ENCODE data around the gene MRPL38.
A peak's percentile ranks its signal among the peaks of the same experiment; 100 is the strongest.

Gene MRPL38

GRCh38 chr17:75906143-75906884 lies 1.6 kb upstream of the MRPL38 start:
- H3K4me1 ChIP-seq (ENCODE audit: control insufficient read depth, insufficient read depth, low read length) = 0 out of 2 replicates have a peak, but pooled peaks cover 3% of the 10 kb centered on the region
- no peak overlapping the region for H3K4me3 ChIP-seq (ENCODE audit: low read depth, low read length)
- no peak overlapping the region for H3K27ac ChIP-seq (ENCODE audit: low read depth, low read length)
- no peak overlapping the region for H3K9ac ChIP-seq (ENCODE audit: low read length)
- no peaks in the 10 kb centered on the region for H3K27me3 ChIP-seq (ENCODE audit: control insufficient read depth, insufficient read depth, low read length)
- H3K36me3 ChIP-seq (ENCODE audit: control insufficient read depth, insufficient read depth, low read length) = peaks cover 20% of the 10 kb centered on the region
- H3K9me3 ChIP-seq (ENCODE audit: control insufficient read depth, insufficient read depth, low read depth, low read length) = no peaks in the 10 kb centered on the region

GRCh38 chr17:75902406-75902805 lies 2.3 kb downstream of the MRPL38 start:
- H3K9ac ChIP-seq (ENCODE audit: low read length) = no peak overlapping the region
- H3K4me1 ChIP-seq (ENCODE audit: control insufficient read depth, insufficient read depth, low read length) = peaks cover 5% of the 10 kb centered on the region
- H3K27ac ChIP-seq (ENCODE audit: low read depth, low read length) = no peak overlapping the region
- H3K9me3 ChIP-seq (ENCODE audit: control insufficient read depth, insufficient read depth, low read depth, low read length) = no peaks in the 10 kb centered on the region
- no peak overlapping the region for H3K4me3 ChIP-seq (ENCODE audit: low read depth, low read length)
- H3K27me3 ChIP-seq (ENCODE audit: control insufficient read depth, insufficient read depth, low read length) = no peaks in the 10 kb centered on the region
- peaks cover 46% of the 10 kb centered on the region for H3K36me3 ChIP-seq (ENCODE audit: control insufficient read depth, insufficient read depth, low read length)

DNA sequence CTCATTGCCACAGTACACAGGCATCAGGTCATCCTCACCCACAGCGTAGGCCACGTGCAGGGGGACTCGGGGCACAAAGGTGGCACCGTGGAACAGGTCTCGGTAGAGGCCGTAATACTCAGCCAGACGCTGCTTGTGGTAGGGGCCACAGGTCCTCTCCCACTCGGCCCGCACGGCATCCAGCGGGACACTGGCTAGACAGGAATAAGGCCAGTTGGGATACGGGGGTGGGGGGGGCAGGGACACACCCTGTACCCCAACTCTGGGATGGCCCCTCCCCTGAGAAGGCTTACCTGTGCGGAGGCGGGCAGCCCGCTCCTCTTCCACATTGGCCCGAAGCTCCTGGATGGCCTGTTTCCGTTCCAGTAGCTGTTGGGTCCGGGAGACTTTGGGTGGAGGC lies 3.0 kb downstream of the MRPL38 start:
- no peak overlapping the region for H3K4me3 ChIP-seq (ENCODE audit: low read depth, low read length)
- H3K9ac ChIP-seq (ENCODE audit: low read length) = no peak overlapping the region
- peaks cover 10% of the 10 kb centered on the region for H3K4me1 ChIP-seq (ENCODE audit: control insufficient read depth, insufficient read depth, low read length)
- H3K36me3 ChIP-seq (ENCODE audit: control insufficient read depth, insufficient read depth, low read length) = peaks cover 46% of the 10 kb centered on the region
- no peaks in the 10 kb centered on the region for H3K27me3 ChIP-seq (ENCODE audit: control insufficient read depth, insufficient read depth, low read length)
- H3K27ac ChIP-seq (ENCODE audit: low read depth, low read length) = no peak overlapping the region
- no peaks in the 10 kb centered on the region for H3K9me3 ChIP-seq (ENCODE audit: control insufficient read depth, insufficient read depth, low read depth, low read length)

GRCh38 chr17:75900691-75901533 lies 3.8 kb downstream of the MRPL38 start:
- no peak overlapping the region for H3K4me3 ChIP-seq (ENCODE audit: low read depth, low read length)
- no peak overlapping the region for H3K27ac ChIP-seq (ENCODE audit: low read depth, low read length)
- H3K9me3 ChIP-seq (ENCODE audit: control insufficient read depth, insufficient read depth, low read depth, low read length) = no peaks in the 10 kb centered on the region
- H3K36me3 ChIP-seq (ENCODE audit: control insufficient read depth, insufficient read depth, low read length) = peaks cover 46% of the 10 kb centered on the region
- H3K9ac ChIP-seq (ENCODE audit: low read length) = no peak overlapping the region
- peaks cover 10% of the 10 kb centered on the region for H3K4me1 ChIP-seq (ENCODE audit: control insufficient read depth, insufficient read depth, low read length)
- H3K27me3 ChIP-seq (ENCODE audit: control insufficient read depth, insufficient read depth, low read length) = no peaks in the 10 kb centered on the region

DNA sequence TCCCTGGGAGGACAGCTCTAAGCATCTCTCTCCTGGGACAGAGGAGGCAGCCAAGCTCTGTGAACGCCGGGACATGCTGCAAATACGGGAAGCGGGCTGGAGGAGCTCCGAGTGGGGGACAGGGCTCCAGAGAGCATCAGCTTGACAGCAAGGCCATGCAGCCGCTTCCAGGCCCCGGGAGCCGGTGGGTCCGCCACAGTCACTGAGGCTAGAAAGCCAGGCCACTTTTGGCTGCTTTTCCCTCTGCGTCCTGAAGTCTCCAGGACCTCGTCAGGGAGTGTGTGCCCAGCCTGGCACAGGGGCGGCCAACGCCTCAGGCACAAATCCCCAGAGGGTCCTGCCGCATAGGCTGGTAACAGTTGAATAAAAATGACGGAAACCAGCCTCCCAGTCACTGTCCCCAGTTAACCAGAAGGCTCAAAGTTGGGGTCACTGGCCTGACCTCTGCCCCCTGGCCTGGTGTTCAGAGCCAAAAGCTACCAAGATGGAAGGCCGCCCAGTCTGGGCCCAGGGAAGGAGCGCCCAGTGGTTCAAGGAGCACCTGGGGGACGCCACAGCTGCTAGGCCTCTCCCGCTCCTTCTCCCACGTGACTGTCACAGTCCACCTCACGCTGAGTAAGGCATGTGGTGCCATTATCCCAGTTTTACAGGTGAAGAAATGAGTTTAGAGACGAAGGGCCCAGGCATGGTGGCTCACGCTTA lies 4.8 kb downstream of the MRPL38 start:
- Histone ChIP-seq H3K9me3 (ENCODE audit: control insufficient read depth, insufficient read depth, low read depth, low read length) (no peaks in the 10 kb centered on the region), H3K9ac (ENCODE audit: low read length) (no peak overlapping the region), H3K4me1 (ENCODE audit: control insufficient read depth, insufficient read depth, low read length) (peaks cover 19% of the 10 kb centered on the region), H3K4me3 (ENCODE audit: low read depth, low read length) (no peak overlapping the region), H3K27me3 (ENCODE audit: control insufficient read depth, insufficient read depth, low read length) (no peaks in the 10 kb centered on the region), H3K27ac (ENCODE audit: low read depth, low read length) (no peak overlapping the region), H3K36me3 (ENCODE audit: control insufficient read depth, insufficient read depth, low read length) (peaks cover 46% of the 10 kb centered on the region)

DNA sequence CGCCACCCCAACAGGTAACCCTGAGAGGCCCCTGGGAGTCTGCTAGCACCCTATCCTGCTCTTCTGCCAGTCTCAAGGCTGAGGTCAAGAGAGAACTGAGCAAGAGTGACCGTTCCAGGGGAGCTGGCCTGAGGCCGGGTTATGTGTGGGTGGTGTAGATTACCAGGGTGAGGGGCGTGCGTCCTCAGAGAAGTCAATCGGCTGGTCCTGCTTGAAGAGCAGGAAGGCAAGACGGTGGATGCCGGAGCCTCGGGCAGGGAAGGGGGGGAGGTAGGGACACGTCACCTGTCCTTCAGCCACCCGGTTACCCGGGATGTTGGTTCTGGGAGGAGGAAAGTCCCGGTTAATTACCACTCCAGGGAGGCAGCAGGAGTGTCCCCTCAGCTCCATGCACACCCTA lies 5.3 kb downstream of the MRPL38 start:
- Histone ChIP-seq H3K27ac (ENCODE audit: low read depth, low read length) (no peak overlapping the region), H3K27me3 (ENCODE audit: control insufficient read depth, insufficient read depth, low read length) (no peaks in the 10 kb centered on the region), H3K36me3 (ENCODE audit: control insufficient read depth, insufficient read depth, low read length) (peaks cover 46% of the 10 kb centered on the region), H3K9ac (ENCODE audit: low read length) (no peak overlapping the region), H3K9me3 (ENCODE audit: control insufficient read depth, insufficient read depth, low read depth, low read length) (no peaks in the 10 kb centered on the region), H3K4me3 (ENCODE audit: low read depth, low read length) (no peak overlapping the region), H3K4me1 (ENCODE audit: control insufficient read depth, insufficient read depth, low read length) (peaks cover 25% of the 10 kb centered on the region)

- H3K27me3 ChIP-seq (ENCODE audit: control insufficient read depth, insufficient read depth, low read length) = no peaks in the 10 kb centered on the region
- no peak overlapping the region for H3K27ac ChIP-seq (ENCODE audit: low read depth, low read length)
- peaks cover 30% of the 10 kb centered on the region for H3K4me1 ChIP-seq (ENCODE audit: control insufficient read depth, insufficient read depth, low read length)
- H3K9me3 ChIP-seq (ENCODE audit: control insufficient read depth, insufficient read depth, low read depth, low read length) = no peaks in the 10 kb centered on the region
- no peak overlapping the region for H3K4me3 ChIP-seq (ENCODE audit: low read depth, low read length)
- no peak overlapping the region for H3K9ac ChIP-seq (ENCODE audit: low read length)
- H3K36me3 ChIP-seq (ENCODE audit: control insufficient read depth, insufficient read depth, low read length) = peaks cover 46% of the 10 kb centered on the region
Measured at GRCh38 chr17:75898791-75899190, 5.9 kb downstream of the MRPL38 start.

GRCh38 chr17:75898065-75898464 lies 6.6 kb downstream of the MRPL38 start:
- no peak overlapping the region for H3K27ac ChIP-seq (ENCODE audit: low read depth, low read length)
- peaks cover 46% of the 10 kb centered on the region for H3K36me3 ChIP-seq (ENCODE audit: control insufficient read depth, insufficient read depth, low read length)
- peaks cover 32% of the 10 kb centered on the region for H3K4me1 ChIP-seq (ENCODE audit: control insufficient read depth, insufficient read depth, low read length)
- H3K27me3 ChIP-seq (ENCODE audit: control insufficient read depth, insufficient read depth, low read length) = no peaks in the 10 kb centered on the region
- no peaks in the 10 kb centered on the region for H3K9me3 ChIP-seq (ENCODE audit: control insufficient read depth, insufficient read depth, low read depth, low read length)
- peak overlapping the region; percentile 54 for H3K9ac ChIP-seq (ENCODE audit: low read length)
- no peak overlapping the region for H3K4me3 ChIP-seq (ENCODE audit: low read depth, low read length)

GRCh38 chr17:75897160-75898019 lies 7.3 kb downstream of the MRPL38 start:
- H3K9ac ChIP-seq (ENCODE audit: low read length) = peak overlapping the region; percentile 54
- peaks cover 44% of the 10 kb centered on the region for H3K36me3 ChIP-seq (ENCODE audit: control insufficient read depth, insufficient read depth, low read length)

DNA sequence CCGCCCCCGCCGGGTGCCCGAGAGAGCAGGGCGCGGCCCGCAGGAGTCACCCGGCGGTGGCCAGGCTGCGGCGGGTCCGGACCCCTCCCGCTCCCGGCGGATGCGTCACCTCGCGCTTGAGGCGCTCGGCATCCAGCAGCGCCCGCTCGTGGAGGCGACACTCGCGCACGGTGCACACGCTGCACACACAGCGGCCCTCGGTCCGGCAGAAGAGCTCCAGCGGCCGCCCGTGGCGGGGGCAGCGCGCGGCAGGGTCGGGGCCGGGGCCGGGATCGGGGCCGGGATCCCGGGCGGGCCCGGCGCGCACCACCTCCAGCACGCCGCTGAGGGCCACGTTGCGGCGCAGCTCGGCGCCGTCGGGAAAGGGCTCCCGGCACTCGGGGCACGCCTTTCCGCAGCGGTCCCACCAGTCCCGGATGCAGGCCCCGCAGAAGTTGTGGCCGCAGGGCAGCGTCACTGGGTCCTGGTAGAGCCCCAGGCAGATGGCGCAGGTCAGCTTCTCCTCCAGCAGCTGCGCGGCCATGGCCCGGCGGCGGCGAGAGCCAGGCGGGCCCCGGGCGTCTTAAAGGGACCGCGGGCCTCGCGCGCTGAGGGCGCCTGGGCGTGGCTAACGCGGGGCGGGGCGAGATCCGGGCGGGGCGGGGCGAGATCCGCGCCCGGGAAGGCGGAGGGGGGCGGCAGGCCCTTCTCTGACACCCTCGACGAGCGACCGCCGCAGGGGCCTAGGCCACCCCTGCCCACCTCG lies 8.1 kb downstream of the MRPL38 start, which contains the start of gene TRIM65:
TSS of gene TRIM65 (minus strand) at position 537 of the 745 bp plus-strand sequence. CDS start at position 523, 14 bp downstream.
- Histone ChIP-seq H3K27ac (ENCODE audit: low read depth, low read length) (peak within 1 kb of the TSS; percentile 72; the same call in 1 of the 2 replicates), H3K4me1 (ENCODE audit: control insufficient read depth, insufficient read depth, low read length) (peaks cover 32% of the 10 kb centered on the region), H3K9ac (ENCODE audit: low read length) (peak within 1 kb of the TSS; percentile 80), H3K4me3 (ENCODE audit: low read depth, low read length) (peak within 1 kb of the TSS; percentile 83), H3K27me3 (ENCODE audit: control insufficient read depth, insufficient read depth, low read length) (no peaks in the 10 kb centered on the region), H3K36me3 (ENCODE audit: control insufficient read depth, insufficient read depth, low read length) (peaks cover 44% of the 10 kb centered on the region), H3K9me3 (ENCODE audit: control insufficient read depth, insufficient read depth, low read depth, low read length) (no peaks in the 10 kb centered on the region)

More at GRCh38 chr17:75897160-75898019, 7.3 kb downstream of the MRPL38 start:
- H3K27ac ChIP-seq (ENCODE audit: low read depth, low read length) = peak overlapping the region; percentile 1; the same call in 1 of the 2 replicates
- H3K9me3 ChIP-seq (ENCODE audit: control insufficient read depth, insufficient read depth, low read depth, low read length) = no peaks in the 10 kb centered on the region
- no peaks in the 10 kb centered on the region for H3K27me3 ChIP-seq (ENCODE audit: control insufficient read depth, insufficient read depth, low read length)
- H3K4me3 ChIP-seq (ENCODE audit: low read depth, low read length) = peak overlapping the region; percentile 83
- peaks cover 32% of the 10 kb centered on the region for H3K4me1 ChIP-seq (ENCODE audit: control insufficient read depth, insufficient read depth, low read length)
